HepG2 (cell line): ENCODE results near the gene HSPA1A. TPM values are rescaled to one million over a fixed set of nuclear protein-coding genes. Genes with fewer than 3 reads are reported as not detected.

Source experiments
- CCDC6 ChIP-seq: sonication (generic); formaldehyde crosslinking; IDR thresholded peaks from 2 replicates; pipeline ENCODE4 v1.8.1; 2022; ENCODE audit warnings: mild to moderate bottlenecking, missing genetic modification reagents, moderate library complexity
- HDAC1 ChIP-seq: sonication (generic); formaldehyde crosslinking; IDR thresholded peaks from 2 replicates; pipeline ENCODE4 v1.5.1; 2020; ENCODE audit warnings: mild to moderate bottlenecking, missing genetic modification reagents
- HES4 ChIP-seq: sonication (generic); formaldehyde crosslinking; IDR thresholded peaks from 2 replicates; pipeline ENCODE4 v1.9.0; 2021; ENCODE audit warnings: mild to moderate bottlenecking, missing genetic modification reagents, borderline replicate concordance
- HHEX ChIP-seq: IDR thresholded peaks from 2 replicates; pipeline ENCODE4 v1.6.1; 2016; ENCODE audit warnings: control low read depth
- KLF16 ChIP-seq, 2 experiments: sonication (generic) in 1 of 2; formaldehyde crosslinking in 1 of 2; IDR thresholded peaks; 2 replicates each; pipeline versions ENCODE4 v1.6.1 to v1.8.0; 2016 to 2023; ENCODE audit warnings: missing genetic modification reagents in 2 of 2, missing compliant biosample characterization in 1 of 2
- MAZ ChIP-seq, 2 experiments: sonication (generic) in 1 of 2; formaldehyde crosslinking in 1 of 2; IDR thresholded peaks; 2 replicates each; pipeline versions ENCODE4 v1.5.0 to v1.6.1; 2012 to 2020; ENCODE audit warnings: low read depth in 2 of 2, mild to moderate bottlenecking in 2 of 2, borderline replicate concordance in 1 of 2, improper control_type of control experiment in 1 of 2, low read length in 1 of 2, missing genetic modification reagents in 1 of 2, moderate library complexity in 1 of 2
- NKX3-1 ChIP-seq: sonication (generic); formaldehyde crosslinking; IDR thresholded peaks from 2 replicates; pipeline ENCODE4 v1.5.0; 2020; ENCODE audit warnings: missing genetic modification reagents
- NR2C2 ChIP-seq: sonication (generic); formaldehyde crosslinking; IDR thresholded peaks from 2 replicates; pipeline ENCODE4 v1.4.0; 2020; ENCODE audit warnings: missing genetic modification reagents, mild to moderate bottlenecking, moderate library complexity, borderline replicate concordance
- NR2F6 ChIP-seq, 2 experiments: IDR thresholded peaks; 2 replicates each; pipeline ENCODE4 v1.6.1; 2016; ENCODE audit warnings: antibody characterized with exemption in 1 of 2, mild to moderate bottlenecking in 1 of 2
- NRL ChIP-seq: sonication (generic); formaldehyde crosslinking; IDR thresholded peaks from 2 replicates; pipeline ENCODE4 v1.5.0; 2020; ENCODE audit warnings: missing genetic modification reagents, mild to moderate bottlenecking, moderate library complexity, borderline replicate concordance
- SALL2 ChIP-seq: sonication (generic); formaldehyde crosslinking; IDR thresholded peaks from 2 replicates; pipeline ENCODE4 v1.8.1; 2023; ENCODE audit warnings: mild to moderate bottlenecking, missing genetic modification reagents, inconsistent platforms
- SAP130 ChIP-seq: IDR thresholded peaks from 2 replicates; pipeline ENCODE4 v1.6.1; 2016; ENCODE audit warnings: low read depth
- SKI ChIP-seq: fragments of 450-650 bp; IDR thresholded peaks from one replicate; pipeline ENCODE4 v1.6.1; 2018; ENCODE audit warnings: mild to moderate bottlenecking; ENCODE audit not compliant: partially characterized antibody
- SRY ChIP-seq: sonication (generic); formaldehyde crosslinking; IDR thresholded peaks from 2 replicates; pipeline ENCODE4 v1.8.0; 2022; ENCODE audit warnings: mild to moderate bottlenecking, missing genetic modification reagents
- ZNF121 ChIP-seq: sonication (generic); formaldehyde crosslinking; IDR thresholded peaks from 2 replicates; pipeline ENCODE4 v1.5.0; 2020; ENCODE audit warnings: mild to moderate bottlenecking, missing genetic modification reagents
- ZNF557 ChIP-seq: sonication (generic); formaldehyde crosslinking; IDR thresholded peaks from 2 replicates; pipeline ENCODE4 v1.4.0; 2020; ENCODE audit warnings: missing genetic modification reagents
- ZNF577 ChIP-seq: sonication (generic); formaldehyde crosslinking; IDR thresholded peaks from 2 replicates; pipeline ENCODE4 v1.4.0; 2020; ENCODE audit warnings: mild to moderate bottlenecking, low read depth, missing genetic modification reagents, borderline replicate concordance
- polyA plus RNA-seq, 8 experiments: library from polyadenylated mRNA; depleted of rRNA in 3 of 8; stranded (reverse) in 7 of 8; unstranded in 1 of 8; fragments of >200 nt; fragmentation: Illumina TruSeq in 4 of 8; extraction: Trizol in 4 of 8; gene quantifications; 2 replicates each; pipeline versions ENCODE4 v1.2.1 to v1.2.3, GENCODE V29; 2011 to 2016; ENCODE audit warnings: low read depth in 4 of 8, missing spikeins in 1 of 8, mixed read lengths in 1 of 8; ENCODE audit not compliant: insufficient read depth in 1 of 8
- total RNA-seq, 5 experiments: library from RNA; depleted of rRNA; stranded (reverse); fragments of >200 nt; fragmentation: Illumina TruSeq; extraction: Trizol; gene quantifications; 2 replicates each; pipeline ENCODE4 v1.2.3, GENCODE V29; 2016; ENCODE audit warnings: low read depth in 1 of 5
- TF ChIP-seq, protein P1 (sequence below): sonication (generic); formaldehyde crosslinking; IDR thresholded peaks from 2 replicates; pipeline ENCODE4 v1.5.0; 2020; ENCODE audit warnings: mild to moderate bottlenecking, missing genetic modification reagents, borderline replicate concordance
- TF ChIP-seq, protein P2 (sequence below): sonication (generic); IDR thresholded peaks from 2 replicates; pipeline ENCODE4 v1.6.1; 2016; ENCODE audit warnings: low read depth, borderline replicate concordance
- TF ChIP-seq, protein P3 (sequence below): fragments of 450-650 bp; IDR thresholded peaks from 2 replicates; pipeline ENCODE4 v1.6.1; 2016
- TF ChIP-seq, protein P4 (sequence below): sonication (generic); formaldehyde crosslinking; IDR thresholded peaks from 2 replicates; pipeline ENCODE4 v1.4.0; 2020; ENCODE audit warnings: mild to moderate bottlenecking, missing genetic modification reagents

The HSPA1A gene
- total and polyA plus RNA-seq, 2 of the 13 experiments (the other 11 are each of a cell fraction or from before 2014, with no cell fraction given) = 44.5 to 85.0 TPM

DNA sequence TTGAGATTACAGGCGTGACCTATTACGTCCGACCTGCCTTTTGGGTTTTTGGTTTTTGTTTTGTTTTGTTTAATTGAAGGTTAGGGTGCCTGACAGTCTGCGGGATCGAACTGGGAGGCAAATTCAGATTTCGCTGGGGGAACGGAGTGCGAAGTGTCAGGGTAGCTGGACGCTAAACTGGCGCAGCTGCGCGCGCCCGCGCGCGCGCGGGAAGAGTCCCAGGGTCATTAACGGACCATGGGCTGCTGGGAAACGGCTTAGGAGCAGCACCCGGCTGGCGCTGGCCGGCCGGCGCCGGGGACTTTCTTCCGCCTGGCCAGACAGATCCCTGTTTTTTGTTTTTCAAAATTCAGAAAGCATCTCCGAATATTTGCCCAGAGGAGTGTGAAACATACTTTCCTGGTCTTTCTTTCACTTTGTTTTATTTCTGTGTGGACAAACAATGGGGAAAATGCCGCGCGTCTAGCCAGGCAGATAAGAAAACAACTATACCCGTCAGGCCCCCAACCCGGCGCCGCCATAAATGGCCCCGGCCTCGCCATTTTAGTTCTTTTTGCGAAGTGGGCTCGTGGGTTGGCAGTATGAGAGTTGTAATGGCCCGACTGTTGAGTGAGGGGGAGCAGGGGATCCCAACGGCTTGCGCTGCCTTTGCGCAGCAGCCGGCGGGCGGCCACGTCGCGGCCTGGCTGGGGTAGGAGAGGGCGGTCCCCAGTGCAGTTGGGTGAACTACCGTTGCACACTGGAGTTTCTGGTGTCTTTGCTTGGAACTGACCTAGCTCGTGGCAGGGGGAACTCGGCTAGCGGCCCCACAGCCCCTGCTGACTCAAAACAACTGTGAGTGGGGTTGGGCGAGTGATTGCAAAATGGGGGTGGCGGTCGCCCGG, 19.3 kb downstream of the HSPA1A start (continued):
- TF ChIP-seq, protein P1, sequence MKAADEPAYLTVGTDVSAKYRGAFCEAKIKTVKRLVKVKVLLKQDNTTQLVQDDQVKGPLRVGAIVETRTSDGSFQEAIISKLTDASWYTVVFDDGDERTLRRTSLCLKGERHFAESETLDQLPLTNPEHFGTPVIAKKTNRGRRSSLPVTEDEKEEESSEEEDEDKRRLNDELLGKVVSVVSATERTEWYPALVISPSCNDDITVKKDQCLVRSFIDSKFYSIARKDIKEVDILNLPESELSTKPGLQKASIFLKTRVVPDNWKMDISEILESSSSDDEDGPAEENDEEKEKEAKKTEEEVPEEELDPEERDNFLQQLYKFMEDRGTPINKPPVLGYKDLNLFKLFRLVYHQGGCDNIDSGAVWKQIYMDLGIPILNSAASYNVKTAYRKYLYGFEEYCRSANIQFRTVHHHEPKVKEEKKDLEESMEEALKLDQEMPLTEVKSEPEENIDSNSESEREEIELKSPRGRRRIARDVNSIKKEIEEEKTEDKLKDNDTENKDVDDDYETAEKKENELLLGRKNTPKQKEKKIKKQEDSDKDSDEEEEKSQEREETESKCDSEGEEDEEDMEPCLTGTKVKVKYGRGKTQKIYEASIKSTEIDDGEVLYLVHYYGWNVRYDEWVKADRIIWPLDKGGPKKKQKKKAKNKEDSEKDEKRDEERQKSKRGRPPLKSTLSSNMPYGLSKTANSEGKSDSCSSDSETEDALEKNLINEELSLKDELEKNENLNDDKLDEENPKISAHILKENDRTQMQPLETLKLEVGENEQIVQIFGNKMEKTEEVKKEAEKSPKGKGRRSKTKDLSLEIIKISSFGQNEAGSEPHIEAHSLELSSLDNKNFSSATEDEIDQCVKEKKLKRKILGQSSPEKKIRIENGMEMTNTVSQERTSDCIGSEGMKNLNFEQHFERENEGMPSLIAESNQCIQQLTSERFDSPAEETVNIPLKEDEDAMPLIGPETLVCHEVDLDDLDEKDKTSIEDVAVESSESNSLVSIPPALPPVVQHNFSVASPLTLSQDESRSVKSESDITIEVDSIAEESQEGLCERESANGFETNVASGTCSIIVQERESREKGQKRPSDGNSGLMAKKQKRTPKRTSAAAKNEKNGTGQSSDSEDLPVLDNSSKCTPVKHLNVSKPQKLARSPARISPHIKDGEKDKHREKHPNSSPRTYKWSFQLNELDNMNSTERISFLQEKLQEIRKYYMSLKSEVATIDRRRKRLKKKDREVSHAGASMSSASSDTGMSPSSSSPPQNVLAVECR (CRISPR knock-in tag) = peak; percentile 95
- TF ChIP-seq KLF16 (CRISPR knock-in tag; IDR thresholded peaks at IDR 0.05) = peak in 1 of 2 experiments; percentile 90; a peak in 2 of 4 replicates
- TF ChIP-seq HDAC1 (CRISPR knock-in tag) = peak; percentile 64
- peak; percentile 84 for TF ChIP-seq NR2C2 (CRISPR knock-in tag)
- TF ChIP-seq, protein P2, sequence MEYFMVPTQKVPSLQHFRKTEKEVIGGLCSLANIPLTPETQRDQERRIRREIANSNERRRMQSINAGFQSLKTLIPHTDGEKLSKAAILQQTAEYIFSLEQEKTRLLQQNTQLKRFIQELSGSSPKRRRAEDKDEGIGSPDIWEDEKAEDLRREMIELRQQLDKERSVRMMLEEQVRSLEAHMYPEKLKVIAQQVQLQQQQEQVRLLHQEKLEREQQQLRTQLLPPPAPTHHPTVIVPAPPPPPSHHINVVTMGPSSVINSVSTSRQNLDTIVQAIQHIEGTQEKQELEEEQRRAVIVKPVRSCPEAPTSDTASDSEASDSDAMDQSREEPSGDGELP = peak; percentile 71; the same call in 1 of the 2 replicates
- TF ChIP-seq NKX3-1 = peak; percentile 89
- peak; percentile 76; the same call in 1 of the 2 replicates for TF ChIP-seq NRL (CRISPR knock-in tag)
- 0 out of 2 replicates have a peak, but pooled peaks have one; percentile 7 for TF ChIP-seq HHEX
- peak; percentile 42; the same call in 1 of the 2 replicates for TF ChIP-seq SRY (CRISPR knock-in tag)
- TF ChIP-seq SKI = peak; percentile 75
- peak; percentile 64; the same call in 1 of the 2 replicates for TF ChIP-seq ZNF557 (CRISPR knock-in tag)
- no peak; the same call in 1 of the 2 replicates for TF ChIP-seq ZNF121
- no peak; the same call in 1 of the 2 replicates for TF ChIP-seq CCDC6
- TF ChIP-seq HES4 (CRISPR knock-in tag) = no peak
- TF ChIP-seq, protein P3, sequence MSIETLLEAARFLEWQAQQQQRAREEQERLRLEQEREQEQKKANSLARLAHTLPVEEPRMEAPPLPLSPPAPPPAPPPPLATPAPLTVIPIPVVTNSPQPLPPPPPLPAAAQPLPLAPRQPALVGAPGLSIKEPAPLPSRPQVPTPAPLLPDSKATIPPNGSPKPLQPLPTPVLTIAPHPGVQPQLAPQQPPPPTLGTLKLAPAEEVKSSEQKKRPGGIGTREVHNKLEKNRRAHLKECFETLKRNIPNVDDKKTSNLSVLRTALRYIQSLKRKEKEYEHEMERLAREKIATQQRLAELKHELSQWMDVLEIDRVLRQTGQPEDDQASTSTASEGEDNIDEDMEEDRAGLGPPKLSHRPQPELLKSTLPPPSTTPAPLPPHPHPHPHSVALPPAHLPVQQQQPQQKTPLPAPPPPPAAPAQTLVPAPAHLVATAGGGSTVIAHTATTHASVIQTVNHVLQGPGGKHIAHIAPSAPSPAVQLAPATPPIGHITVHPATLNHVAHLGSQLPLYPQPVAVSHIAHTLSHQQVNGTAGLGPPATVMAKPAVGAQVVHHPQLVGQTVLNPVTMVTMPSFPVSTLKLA = peak; percentile 29; the same call in 1 of the 2 replicates
- no peak; the same call in 1 of the 2 replicates for TF ChIP-seq ZNF577
- TF ChIP-seq SAP130 (CRISPR knock-in tag) = peak; percentile 87
- TF ChIP-seq SALL2 (CRISPR knock-in tag) = peak; percentile 82
- TF ChIP-seq NR2F6 (IDR thresholded peaks at IDR 0.05) = 0 out of 2 replicates have a peak, but pooled peaks have one; percentile 37
- peak; percentile 64 for TF ChIP-seq NR2F6 (CRISPR knock-in tag; IDR thresholded peaks at IDR 0.05)
- 0 out of 2 replicates have a peak, but pooled peaks have one; percentile 4 for TF ChIP-seq MAZ (IDR thresholded peaks at IDR 0.05; ENCODE audit: borderline replicate concordance, low read depth, low read length)
- peak; percentile 70 for TF ChIP-seq MAZ (CRISPR knock-in tag; IDR thresholded peaks at IDR 0.05; ENCODE audit: low read depth)
- TF ChIP-seq, protein P4, sequence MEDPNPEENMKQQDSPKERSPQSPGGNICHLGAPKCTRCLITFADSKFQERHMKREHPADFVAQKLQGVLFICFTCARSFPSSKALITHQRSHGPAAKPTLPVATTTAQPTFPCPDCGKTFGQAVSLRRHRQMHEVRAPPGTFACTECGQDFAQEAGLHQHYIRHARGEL = peak; percentile 72; the same call in 1 of the 2 replicates
